Stomach (tissue), 9 donors: ENCODE data around the gene SIK3. TPM values are rescaled to one million over a fixed set of nuclear protein-coding genes. Genes with fewer than 3 reads are reported as not detected.
A peak's percentile ranks its signal among the peaks of the same experiment; 100 is the strongest.

Experiments
- DNase-seq, 2 donors: peaks; one replicate each; pipeline versions ENCODE4 v3.0.0 to v3.0.0-alpha.2; 2013 to 2019
- H3K27ac ChIP-seq, 5 donors: fragments of 200-600 bp in 4 of 5; sonication (generic) in 4 of 5; one replicate each; pipeline ENCODE4 v1.5.1; 2013 to 2019; ENCODE audit warnings: mild to moderate bottlenecking in 1 of 5, moderate library complexity in 1 of 5
- H3K27me3 ChIP-seq, 3 donors: fragments of 200-600 bp; sonication (generic); one replicate each; pipeline ENCODE4 v1.5.1; 2017 to 2019; ENCODE audit warnings: mixed run types in 1 of 3
- H3K36me3 ChIP-seq, 4 donors: fragments of 200-600 bp; sonication (generic); 1 replicate in 3 of 4; 2 replicates in 1 of 4; pipeline ENCODE4 v1.5.1; 2016 to 2019
- H3K4me1 ChIP-seq, 4 donors: fragments of 200-600 bp; sonication (generic); one replicate each; pipeline ENCODE4 v1.5.1; 2016 to 2019
- H3K4me3 ChIP-seq, 4 donors: fragments of 200-600 bp; sonication (generic) in 3 of 4; one replicate each; pipeline ENCODE4 v1.5.1; 2016 to 2019; ENCODE audit warnings: mild to moderate bottlenecking in 1 of 4
- H3K9me3 ChIP-seq, 4 donors: fragments of 200-600 bp; sonication (generic); one replicate each; pipeline ENCODE4 v1.5.1; 2016 to 2019
- CTCF ChIP-seq, 7 experiments: fragments of 450-650 bp in 4 of 7; fragments of 200-600 bp in 3 of 7; sonication (generic) in 3 of 7; IDR thresholded peaks; one replicate each; pipeline ENCODE4 v1.5.1; 2016 to 2019; ENCODE audit warnings: antibody characterized with exemption in 7 of 7, control low read depth in 2 of 7, mild to moderate bottlenecking in 1 of 7
- EP300 ChIP-seq: sonication (generic); formaldehyde crosslinking; IDR thresholded peaks from one replicate; pipeline ENCODE4 v1.6.1; 2017; ENCODE audit warnings: antibody characterized with exemption
- POLR2A ChIP-seq, 4 donors: fragments of 450-650 bp; IDR thresholded peaks; one replicate each; pipeline ENCODE4 v1.6.1; 2016; ENCODE audit warnings: antibody characterized with exemption in 4 of 4, control low read depth in 2 of 4, mild to moderate bottlenecking in 1 of 4, moderate library complexity in 1 of 4
- POLR2AphosphoS5 ChIP-seq, 3 donors: sonication (generic); formaldehyde crosslinking; IDR thresholded peaks; one replicate each; pipeline ENCODE4 v1.6.1; 2016; ENCODE audit warnings: antibody characterized with exemption in 3 of 3
- WGBS, 5 donors: extraction: QIAGEN DNeasy Blood & Tissue Kit in 3 of 5; methylation state at CpG; one replicate each; pipeline versions ENCODE4 v1.1.5 to v1.1.7; 2013 to 2018; 5-methylcytosine and 5-hydroxymethylcytosine counted together
- intact Hi-C: fragments of 100-400 bp; cut with DNase I; formaldehyde crosslinking; loops from one replicate; pipeline ENCODE4 v1.15.1; 2023; ENCODE audit warnings: low total_unique reads
- polyA plus RNA-seq, 3 donors: library from polyadenylated mRNA; stranded (reverse); fragments of 200-250 nt; gene quantifications; one replicate each; pipeline ENCODE4 v1.2.3, GENCODE V29; 2013
- total RNA-seq, 5 donors: library from RNA; depleted of rRNA; stranded (reverse); fragments of >200 nt; gene quantifications; one replicate each; pipeline versions ENCODE4 v1.1.0 to v1.2.3, GENCODE V29; 2014 to 2016
- donor health status: healthy with polysubstance abuse.
- donor health status: Bipolar disorder and iron deficiency.
- donor health status: healthy.

The SIK3 gene
- total and polyA plus RNA-seq, 8 donors = 6.5 to 97.8 (median 23.7) TPM

DNA sequence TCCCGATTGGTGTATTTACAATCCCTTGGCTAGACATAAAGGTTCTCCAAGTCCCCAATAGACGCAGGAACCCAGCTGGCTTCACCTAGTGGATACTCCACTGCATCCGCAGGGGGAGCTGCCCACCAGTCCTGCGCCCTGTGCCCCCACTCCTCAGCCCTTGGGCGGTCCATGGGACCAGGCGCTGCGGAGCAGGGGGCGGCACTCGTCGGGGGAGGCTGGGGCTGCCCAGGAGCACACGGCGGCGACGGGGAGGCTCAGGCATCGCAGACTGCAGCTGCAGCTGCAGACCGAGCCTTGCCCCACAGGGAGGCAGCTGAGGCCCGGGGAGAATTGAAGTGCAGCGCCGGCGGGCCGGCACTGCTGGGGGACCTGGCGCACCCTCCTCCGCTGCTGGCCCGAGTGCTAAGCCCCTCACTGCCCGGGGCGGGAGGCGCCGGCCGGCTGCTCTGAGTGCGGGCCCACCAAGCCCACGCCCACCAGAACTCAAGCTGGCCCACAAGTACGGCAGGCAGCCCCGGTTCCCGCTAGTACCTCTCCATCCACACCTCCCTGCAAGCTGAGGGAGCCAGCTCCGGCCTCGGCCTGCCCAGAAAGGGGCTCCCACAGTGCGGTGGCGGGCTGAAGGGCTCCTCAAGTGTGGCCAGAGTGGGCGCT lies 12.2 kb upstream of the SIK3 start:
- WGBS, 5 donors = 92 to 98% (median 95%) methylated on average over 20 to 39 of the region's 39 CpGs

GRCh38 chr11:117107701-117108590 lies 9.7 kb upstream of the SIK3 start:
- H3K27ac ChIP-seq = no peak overlapping the region
- H3K36me3 ChIP-seq = no peaks in the 10 kb centered on the region
- no peak for DNase-seq
- H3K4me3 ChIP-seq = no peak overlapping the region
- TF ChIP-seq EP300 (no peak), CTCF (IDR thresholded peaks at IDR 0.05) (no peak), POLR2AphosphoS5 (IDR thresholded peaks at IDR 0.05) (no peak), POLR2A (IDR thresholded peaks at IDR 0.05) (no peak)
- intact Hi-C loops = loop anchor here (5.0 to 10.0 kb wide), 2 partner anchors 231 to 313 kb away; partner anchors contain the start of gene APOA5
- no peaks in the 10 kb centered on the region for H3K27me3 ChIP-seq
- whole genome bisulfite sequencing, 5 donors = 52 to 57% (median 55%) methylated on average over 5 of the region's 5 CpGs
- no peaks in the 10 kb centered on the region for H3K9me3 ChIP-seq
- peaks cover 0 to 9% (median 2%) of the 10 kb centered on the region in 4 donors for H3K4me1 ChIP-seq

More for the DNA sequence above, 12.2 kb upstream of the SIK3 start:
- Histone ChIP-seq H3K27me3 (no peaks in the 10 kb centered on the region), H3K36me3 (no peaks in the 10 kb centered on the region), H3K27ac (no peak overlapping the region), H3K4me1 (peaks cover 0 to 9% (median 2%) of the 10 kb centered on the region in 4 donors), H3K9me3 (no peaks in the 10 kb centered on the region), H3K4me3 (no peak overlapping the region)
- intact Hi-C loops = no loop called here
- no peak for TF ChIP-seq EP300
- TF ChIP-seq CTCF (IDR thresholded peaks at IDR 0.05) = no peak
- TF ChIP-seq POLR2A (IDR thresholded peaks at IDR 0.05) = no peak
- no peak for TF ChIP-seq POLR2AphosphoS5 (IDR thresholded peaks at IDR 0.05)
- DNase-seq = no peak

DNA sequence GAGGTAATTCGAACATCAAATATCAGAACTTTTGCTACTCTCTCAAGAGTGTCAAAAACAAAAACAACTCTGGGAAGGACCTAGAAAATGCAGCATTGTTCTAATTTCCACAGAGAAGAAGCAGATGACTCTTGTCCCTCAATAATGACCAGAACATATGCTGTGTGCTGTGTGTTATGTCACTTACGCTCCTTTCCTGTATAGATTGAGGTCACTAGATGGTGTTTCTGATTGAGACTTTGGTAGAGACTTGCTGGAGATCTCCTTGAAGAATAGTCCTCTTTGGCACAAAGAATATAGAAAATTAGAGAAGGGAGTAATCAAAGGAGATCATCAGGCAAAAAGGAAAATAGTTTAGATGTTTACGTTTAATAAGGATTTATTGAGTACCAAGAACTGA lies 2.3 kb upstream of the SIK3 start:
- Histone ChIP-seq H3K27me3 (no peaks in the 10 kb centered on the region), H3K4me1 (peaks cover 13 to 36% (median 21%) of the 10 kb centered on the region in 4 donors), H3K36me3 (no peaks in the 10 kb centered on the region), H3K4me3 (no peak overlapping the region), H3K27ac (peak overlapping the region in 1 of 5 donors; percentile 100), H3K9me3 (no peaks in the 10 kb centered on the region)
- DNase-seq = no peak
- intact Hi-C loops = loop anchor here (10.0 kb wide), 1 partner anchor 306 kb away; the partner anchor contains the start of gene APOA5
- TF ChIP-seq EP300 = no peak
- no peak for TF ChIP-seq POLR2AphosphoS5 (IDR thresholded peaks at IDR 0.05)
- TF ChIP-seq POLR2A (IDR thresholded peaks at IDR 0.05) = no peak
- TF ChIP-seq CTCF (IDR thresholded peaks at IDR 0.05) = no peak
- WGBS, 5 donors = 82 to 95% (median 92%) methylated on average over 3 of the region's 3 CpGs

GRCh38 chr11:117099696-117100095 lies 1.5 kb upstream of the SIK3 start:
- no peak overlapping the region for H3K4me3 ChIP-seq
- no peaks in the 10 kb centered on the region for H3K9me3 ChIP-seq
- no peaks in the 10 kb centered on the region for H3K36me3 ChIP-seq
- intact Hi-C loops = loop anchor here (10.0 kb wide), 1 partner anchor 305 kb away; the partner anchor contains the start of gene APOA5
- TF ChIP-seq EP300 = no peak
- no peak for TF ChIP-seq CTCF (IDR thresholded peaks at IDR 0.05)
- TF ChIP-seq POLR2A (IDR thresholded peaks at IDR 0.05) = no peak
- no peak for TF ChIP-seq POLR2AphosphoS5 (IDR thresholded peaks at IDR 0.05)
- peak overlapping the region in 4 of 5 donors; percentile 89 to 100 (median 98) for H3K27ac ChIP-seq
- no peaks in the 10 kb centered on the region for H3K27me3 ChIP-seq
- 63 to 79% (median 70%) methylated on average over 2 of the region's 2 CpGs for WGBS, 5 donors
- DNase-seq = peak in 1 of 2 donors; percentile 14
- H3K4me1 ChIP-seq = peaks cover 15 to 44% (median 28%) of the 10 kb centered on the region in 4 donors
